Measurements from ENCODE around the gene MED20.

The MED20 gene

DNA sequence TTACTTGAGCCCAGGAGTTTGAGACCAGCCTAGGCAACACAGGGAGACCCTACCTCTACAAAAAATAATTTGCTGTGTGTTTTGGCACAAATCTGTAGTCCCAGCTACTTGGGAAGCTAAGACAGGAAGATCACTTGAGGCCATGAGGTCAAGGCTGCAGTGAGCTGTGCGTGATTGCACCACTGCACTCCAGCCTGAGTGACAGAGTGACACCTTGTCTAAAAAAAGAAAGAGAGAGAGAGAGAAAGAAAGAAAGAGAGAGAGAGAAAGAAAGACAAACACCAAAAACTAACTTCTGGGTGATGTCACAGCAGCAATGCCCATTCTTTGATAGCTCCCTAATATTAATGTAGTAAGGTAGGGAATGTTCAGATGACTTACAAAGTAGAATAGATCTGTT is 46.2 kb downstream of the MED20 start:
- no peaks in the 10 kb centered on the region for H3K9me3 Mint-ChIP-seq
- H3K27me3 Mint-ChIP-seq = no peaks in the 10 kb centered on the region
- no peak for DNase-seq
- no peak for ATAC-seq (replicated peaks)
- no peak overlapping the region for H3K27ac Mint-ChIP-seq
- peaks cover 6 to 22% of the 10 kb centered on the region in 2 donors for H3K4me1 Mint-ChIP-seq
- H3K4me3 Mint-ChIP-seq = no peak overlapping the region
- H3K36me3 Mint-ChIP-seq = no peaks in the 10 kb centered on the region

DNA sequence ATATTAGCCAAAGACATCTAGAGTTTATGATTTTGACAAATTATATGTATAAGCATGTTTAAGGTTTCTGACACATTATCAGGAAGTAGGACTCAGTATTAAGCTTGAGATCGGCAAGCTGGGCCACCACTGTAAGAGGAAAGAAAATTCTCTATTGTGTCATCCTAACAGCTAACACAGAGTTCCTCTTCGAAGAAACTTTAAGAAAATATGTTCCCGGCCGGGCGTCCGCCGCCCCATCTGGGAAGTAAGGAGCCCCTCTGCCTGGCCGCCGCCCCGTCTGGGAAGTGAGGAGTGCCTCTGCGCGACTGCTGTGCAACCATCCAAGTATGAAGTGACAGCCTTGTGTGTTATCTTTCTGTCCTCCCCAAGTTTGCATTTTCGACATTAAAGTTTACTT is 48.8 kb downstream of the MED20 start:
- Mint-ChIP-seq H3K4me1 (peaks cover 8 to 29% of the 10 kb centered on the region in 2 donors), H3K36me3 (peaks cover 0 to 7% of the 10 kb centered on the region in 2 donors), H3K4me3 (no peak overlapping the region), H3K9me3 (no peaks in the 10 kb centered on the region), H3K27me3 (no peaks in the 10 kb centered on the region), H3K27ac (no peak overlapping the region)
- ATAC-seq (replicated peaks) (no peak), DNase-seq (no peak)

DNA sequence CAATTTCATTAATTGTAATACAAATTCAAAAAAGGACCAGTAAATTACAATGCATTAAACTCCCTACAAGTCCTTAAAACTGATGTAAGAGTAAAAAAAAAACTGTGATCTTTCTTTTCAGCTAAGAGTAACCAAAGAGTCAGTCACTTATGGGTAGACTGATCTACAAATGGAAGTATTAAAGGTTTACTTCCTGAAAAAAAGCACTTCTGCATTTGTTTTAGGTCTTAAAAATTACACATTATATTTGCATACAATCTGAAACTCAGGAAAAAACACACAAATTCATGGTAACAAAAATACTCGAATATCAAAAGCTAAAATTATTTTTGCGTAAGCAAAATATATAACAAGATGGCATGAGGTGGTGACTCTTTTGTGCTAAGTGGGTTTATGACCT is 49.2 kb downstream of the MED20 start:
- peaks cover 8 to 29% of the 10 kb centered on the region in 2 donors for H3K4me1 Mint-ChIP-seq
- H3K4me3 Mint-ChIP-seq = peak overlapping the region in 1 of 2 donors; percentile 11
- H3K36me3 Mint-ChIP-seq = peaks cover 0 to 9% of the 10 kb centered on the region in 2 donors
- H3K27me3 Mint-ChIP-seq = no peaks in the 10 kb centered on the region
- ATAC-seq (replicated peaks) (peak in 1 of 2 donors; percentile 33), DNase-seq (no peak)
- H3K27ac Mint-ChIP-seq = no peak overlapping the region
- H3K9me3 Mint-ChIP-seq = no peaks in the 10 kb centered on the region

DNA sequence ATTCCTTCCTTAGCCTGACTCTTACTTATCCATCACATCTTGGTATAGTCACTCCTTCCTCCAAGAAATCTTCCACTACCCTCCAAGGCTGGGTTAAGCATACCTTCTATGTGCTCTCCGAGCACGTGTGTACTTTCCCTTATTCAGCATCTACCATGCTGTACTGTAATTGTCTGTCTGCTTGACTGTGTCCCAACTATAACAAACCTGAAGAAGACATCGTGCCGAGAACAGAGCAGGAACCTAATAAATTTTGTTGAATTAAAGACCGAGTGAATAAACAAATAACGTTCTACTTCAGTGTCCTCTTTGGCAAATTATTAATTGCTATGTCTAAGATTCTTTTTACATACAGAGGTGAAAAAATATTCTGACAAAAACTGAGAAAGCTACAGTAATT is 61.6 kb downstream of the MED20 start:
- Mint-ChIP-seq H3K4me3 (no peak overlapping the region), H3K4me1 (no peaks in the 10 kb centered on the region), H3K27ac (no peak overlapping the region), H3K9me3 (no peaks in the 10 kb centered on the region), H3K27me3 (no peaks in the 10 kb centered on the region), H3K36me3 (no peaks in the 10 kb centered on the region)
- ATAC-seq (replicated peaks) (no peak), DNase-seq (no peak)

DNA sequence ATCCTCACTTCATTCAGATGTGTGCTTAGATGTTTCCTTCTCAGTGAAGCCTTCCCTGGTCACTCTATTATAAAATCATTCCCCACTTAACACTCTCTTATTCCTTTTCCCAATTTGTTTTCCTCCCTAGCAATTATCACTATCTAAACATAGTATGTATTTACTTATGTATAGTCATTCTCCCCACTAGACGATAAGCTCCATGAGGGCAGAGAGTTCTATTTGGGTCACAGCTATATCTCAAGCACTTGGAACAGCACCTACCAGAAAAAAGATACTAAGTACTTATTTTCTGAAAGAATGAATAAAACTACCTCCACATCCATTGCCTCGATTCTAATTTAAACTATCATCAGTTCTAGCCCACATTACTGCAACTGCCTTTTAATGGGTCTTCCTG is 62.2 kb downstream of the MED20 start:
- DNase-seq (no peak), ATAC-seq (replicated peaks) (no peak)
- Mint-ChIP-seq H3K27me3 (no peaks in the 10 kb centered on the region), H3K27ac (no peak overlapping the region), H3K36me3 (no peaks in the 10 kb centered on the region), H3K4me3 (no peak overlapping the region), H3K4me1 (no peaks in the 10 kb centered on the region), H3K9me3 (no peaks in the 10 kb centered on the region)

All from stimulated activated naive B cell treated with anti-CD40 and anti-IgM and Interleukin-4, amounts not matched to agents 10 μg/mL and 1 μg/mL and 100 μg/mL, for 72 hours (primary cell).